NCI-H69 (cell line): ENCODE results near the gene PCCA.
"Not testable (repeated sequence)": the region's sequence is repeated elsewhere in the genome, so short reads cannot be mapped to it uniquely, and the experiment has no call there.

Experiments
- DNase-seq: peaks from one replicate; lab custom pipeline; 2025; lab: John Stamatoyannopoulos, UW

The PCCA gene

GRCh38 chr13:100510208-100510957, 421.5 kb downstream of the PCCA start:
- peak; percentile 95 for DNase-seq

- DNase-seq, result peak; percentile 74
Measured at GRCh38 chr13:100511466-100511865, 422.6 kb downstream of the PCCA start.

- peak; percentile 81 for DNase-seq
Measured at GRCh38 chr13:100512422-100512821, 423.5 kb downstream of the PCCA start.

GRCh38 chr13:100513171-100513570, 424.3 kb downstream of the PCCA start:
- no peak for DNase-seq

- peak; percentile 95 for DNase-seq
Measured at GRCh38 chr13:100513987-100514670, 425.2 kb downstream of the PCCA start.

- peak; percentile 96 for DNase-seq
Measured at GRCh38 chr13:100514788-100515409, 426.0 kb downstream of the PCCA start.

- peak; percentile 81 for DNase-seq
Measured at GRCh38 chr13:100515410-100515800, 426.5 kb downstream of the PCCA start.

- peak; percentile 83 for DNase-seq
Measured at GRCh38 chr13:100517135-100517534, 428.2 kb downstream of the PCCA start.

GRCh38 chr13:100517728-100518127, 428.8 kb downstream of the PCCA start:
- peak; percentile 74 for DNase-seq

- peak; percentile 73 for DNase-seq
Measured at GRCh38 chr13:100518394-100519062, 429.6 kb downstream of the PCCA start.

GRCh38 chr13:100519626-100520025, 430.7 kb downstream of the PCCA start:
- peak; percentile 88 for DNase-seq

GRCh38 chr13:100520936-100521850, 432.3 kb downstream of the PCCA start:
- DNase-seq, result peak; percentile 92

GRCh38 chr13:100521851-100522617, 433.1 kb downstream of the PCCA start:
- peak; percentile 98 for DNase-seq

- DNase-seq, result no peak
Measured at GRCh38 chr13:100522618-100523309, 433.9 kb downstream of the PCCA start.

GRCh38 chr13:100523411-100523810, 434.5 kb downstream of the PCCA start:
- peak; percentile 35 for DNase-seq

- DNase-seq, result no peak
Measured at GRCh38 chr13:100523981-100524386, 435.1 kb downstream of the PCCA start.

- not testable (repeated sequence) for DNase-seq
Measured at GRCh38 chr13:100524688-100525087, 435.8 kb downstream of the PCCA start.

GRCh38 chr13:100525453-100526317, 436.8 kb downstream of the PCCA start:
- DNase-seq, result no peak
